Measurements from ENCODE around the gene SMPD1.

GRCh38 chr11:6387811-6388599 lies 2.3 kb upstream of the SMPD1 start:
- TF ChIP-seq CTCF (IDR thresholded peaks at IDR 0.05; ENCODE audit: poor library complexity) (no peak), EZH2 (IDR thresholded peaks at IDR 0.05; ENCODE audit: borderline replicate concordance) (no peak)

Measured in hepatocyte (in vitro differentiated cells).